H9 (cell line): Measurements from ENCODE around the gene FRYL. TPM values are rescaled to one million over a fixed set of nuclear protein-coding genes. Genes with fewer than 3 reads are reported as not detected.

Source experiments
- DNase-seq: peaks from one replicate; pipeline ENCODE4 v3.0.0-alpha.2; 2017
- H2AFZ ChIP-seq: one replicate; pipeline ENCODE4 v1.6.1; 2013; ENCODE audit warnings: mild to moderate bottlenecking, low read length, control low read depth, moderate library complexity
- H2AK5ac ChIP-seq: 2 replicates; pipeline ENCODE4 v1.6.1; 2013; ENCODE audit warnings: low read length, control low read depth, mixed read lengths; ENCODE audit not compliant: insufficient read length
- H2BK120ac ChIP-seq: one replicate; pipeline ENCODE4 v1.6.1; 2013; ENCODE audit warnings: low read depth, mild to moderate bottlenecking, low read length, control low read depth, inconsistent platforms; ENCODE audit not compliant: poor library complexity, severe bottlenecking
- H2BK12ac ChIP-seq: 2 replicates; pipeline ENCODE4 v1.6.1; 2013; ENCODE audit warnings: low read length, control low read depth, mixed read lengths, low read depth; ENCODE audit not compliant: insufficient read length
- H2BK15ac ChIP-seq: 2 replicates; pipeline ENCODE4 v1.6.1; 2013; ENCODE audit warnings: low read depth, low read length, control low read depth
- H2BK20ac ChIP-seq: one replicate; pipeline ENCODE4 v1.6.1; 2013; ENCODE audit warnings: low read depth, mild to moderate bottlenecking, low read length, control low read depth, inconsistent platforms; ENCODE audit not compliant: poor library complexity, severe bottlenecking
- H2BK5ac ChIP-seq: 2 replicates; pipeline ENCODE4 v1.6.1; 2013; ENCODE audit warnings: low read length, control low read depth, mixed read lengths; ENCODE audit not compliant: insufficient read length
- H3K14ac ChIP-seq: 2 replicates; pipeline ENCODE4 v1.6.1; 2013; ENCODE audit warnings: low read length, control low read depth; ENCODE audit not compliant: insufficient read depth
- H3K18ac ChIP-seq: 2 replicates; pipeline ENCODE4 v1.6.1; 2013; ENCODE audit warnings: low read depth, mild to moderate bottlenecking, mixed read lengths, low read length, control low read depth; ENCODE audit not compliant: insufficient read length
- H3K23ac ChIP-seq: 2 replicates; pipeline ENCODE4 v1.6.1; 2013; ENCODE audit warnings: low read length, control low read depth, mixed read lengths, low read depth; ENCODE audit not compliant: insufficient read length
- H3K23me2 ChIP-seq: 2 replicates; pipeline ENCODE4 v1.6.1; 2013; ENCODE audit warnings: low read depth, mild to moderate bottlenecking, mixed read lengths, low read length, control low read depth; ENCODE audit not compliant: insufficient read length, poor library complexity, severe bottlenecking
- H3K27ac ChIP-seq: 2 replicates; pipeline ENCODE4 v1.5.1; 2013; ENCODE audit warnings: low read length, control low read depth, mixed read lengths, low read depth; ENCODE audit not compliant: insufficient read length
- H3K27me3 ChIP-seq: 2 replicates; pipeline ENCODE4 v1.6.1; 2013; ENCODE audit warnings: low read length, control low read depth, inconsistent platforms; ENCODE audit not compliant: insufficient read depth
- H3K4ac ChIP-seq: 2 replicates; pipeline ENCODE4 v1.6.1; 2013; ENCODE audit warnings: low read depth, mild to moderate bottlenecking, control low read depth, inconsistent platforms, low read length, moderate library complexity
- H3K4me1 ChIP-seq: 2 replicates; pipeline ENCODE4 v1.6.1; 2013; ENCODE audit warnings: low read length, control low read depth, inconsistent platforms; ENCODE audit not compliant: insufficient read depth
- H3K4me2 ChIP-seq: 2 replicates; pipeline ENCODE4 v1.6.1; 2013; ENCODE audit warnings: low read length, control low read depth, mixed read lengths; ENCODE audit not compliant: insufficient read length, insufficient read depth
- H3K56ac ChIP-seq: 2 replicates; pipeline ENCODE4 v1.6.1; 2013; ENCODE audit warnings: low read depth, mild to moderate bottlenecking, mixed read lengths, low read length, control low read depth; ENCODE audit not compliant: insufficient read length
- H3K79me1 ChIP-seq: 2 replicates; pipeline ENCODE4 v1.6.1; 2013; ENCODE audit warnings: low read depth, mild to moderate bottlenecking, moderate library complexity, low read length, control low read depth, inconsistent platforms; ENCODE audit not compliant: insufficient read depth, poor library complexity, severe bottlenecking
- H3K79me2 ChIP-seq: 2 replicates; pipeline ENCODE4 v1.6.1; 2013; ENCODE audit warnings: low read length, control low read depth, inconsistent platforms; ENCODE audit not compliant: insufficient read depth
- H3K9ac ChIP-seq: 2 replicates; pipeline ENCODE4 v1.6.1; 2013; ENCODE audit warnings: low read length, control low read depth, mixed read lengths; ENCODE audit not compliant: insufficient read length; ENCODE audit errors: extremely low read depth
- H3K9me3 ChIP-seq: one replicate; pipeline ENCODE4 v1.6.1; 2013; ENCODE audit warnings: low read depth, low read length, inconsistent platforms; ENCODE audit not compliant: control insufficient read depth
- H3T11ph ChIP-seq: one replicate; pipeline ENCODE4 v1.6.1; 2013; ENCODE audit warnings: mild to moderate bottlenecking, low read length, control low read depth, inconsistent platforms
- H4K20me1 ChIP-seq: one replicate; pipeline ENCODE4 v1.6.1; 2013; ENCODE audit not compliant: control insufficient read depth, insufficient read length, insufficient read depth
- H4K5ac ChIP-seq: 2 replicates; pipeline ENCODE4 v1.6.1; 2013; ENCODE audit warnings: low read depth, mild to moderate bottlenecking, mixed read lengths, low read length, control low read depth; ENCODE audit not compliant: insufficient read length
- H4K8ac ChIP-seq: replicated peaks from 2 replicates; pipeline ENCODE4 v1.6.1; 2013; ENCODE audit warnings: low read length, control low read depth, mixed read lengths, low read depth; ENCODE audit not compliant: insufficient read length
- H4K91ac ChIP-seq: 2 replicates; pipeline ENCODE4 v1.6.1; 2013; ENCODE audit warnings: low read depth, mild to moderate bottlenecking, moderate library complexity, mixed read lengths, low read length, control low read depth; ENCODE audit not compliant: insufficient read length
- H3K27ac Mint-ChIP-seq, 3 experiments: 2 replicates in 2 of 3; 3 replicates in 1 of 3; pipeline ENCODE4 v1.8.0; 2020 to 2021; ENCODE audit warnings: mixed read lengths in 3 of 3, mild to moderate bottlenecking in 1 of 3, moderate library complexity in 1 of 3
- H3K27me3 Mint-ChIP-seq: 2 replicates; pipeline ENCODE4 v1.8.0; 2021; ENCODE audit warnings: low read depth, mild to moderate bottlenecking, moderate library complexity, mixed read lengths
- H3K36me3 Mint-ChIP-seq, 3 experiments: 2 replicates in 2 of 3; 3 replicates in 1 of 3; pipeline ENCODE4 v1.8.0; 2020 to 2021; ENCODE audit warnings: low read depth in 3 of 3, mixed read lengths in 3 of 3; ENCODE audit not compliant: insufficient read depth in 1 of 3
- H3K4me1 Mint-ChIP-seq, 2 experiments: 2 replicates each; pipeline ENCODE4 v1.8.0; 2020; ENCODE audit warnings: mixed read lengths in 2 of 2
- H3K4me3 Mint-ChIP-seq, 2 experiments: 2 replicates in 1 of 2; 3 replicates in 1 of 2; pipeline ENCODE4 v1.8.0; 2020 to 2021; ENCODE audit warnings: mild to moderate bottlenecking in 2 of 2, mixed read lengths in 2 of 2, moderate library complexity in 1 of 2
- H3K9me3 Mint-ChIP-seq, 2 experiments: 2 replicates in 1 of 2; 3 replicates in 1 of 2; pipeline ENCODE4 v1.8.0; 2020; ENCODE audit warnings: mild to moderate bottlenecking in 2 of 2, mixed read lengths in 2 of 2, moderate library complexity in 1 of 2
- WGBS: extraction: QIAGEN DNeasy Blood & Tissue Kit; methylation state at CpG from one replicate; pipeline ENCODE4 v1.1.7; 2013; ENCODE audit warnings: missing lambda C conversion rate, low lambda C conversion rate, mixed read lengths; ENCODE audit not compliant: insufficient read length; ENCODE audit errors: extremely low coverage; 5-methylcytosine and 5-hydroxymethylcytosine counted together
- total RNA-seq: library from RNA; stranded (reverse); gene quantifications from 2 replicates; pipeline ENCODE4 v1.2.1, GENCODE V29; 2021
- TF ChIP-seq, protein P1 (sequence below): fragments of 200-600 bp; sonication (generic); conservative IDR thresholded peaks from 3 replicates; pipeline ENCODE4 v1.8.0; 2021; ENCODE audit warnings: antibody characterized with exemption, mild to moderate bottlenecking

FRYL gene
- total RNA-seq, 1 experiment from 2014 or later: 31.5 TPM

DNA sequence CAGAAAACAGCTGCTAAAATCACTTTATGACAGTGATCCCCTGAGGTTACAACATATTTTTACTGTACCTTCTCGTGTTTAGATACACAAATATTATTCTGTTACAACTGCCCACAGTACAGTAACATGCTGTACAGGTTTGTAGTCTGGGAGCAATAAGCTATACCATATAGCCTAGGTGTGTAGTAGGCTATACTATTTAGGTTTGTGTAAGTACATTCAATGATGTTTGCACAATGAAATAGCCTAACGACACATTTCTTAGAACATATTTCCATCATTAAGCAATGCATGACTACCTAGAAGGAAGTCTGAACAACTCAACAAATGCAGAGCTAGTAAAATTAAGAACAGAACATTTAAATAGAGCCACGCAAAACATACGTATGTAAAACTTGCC is 177.3 kb downstream of the FRYL start:
- Histone ChIP-seq H2AFZ (no peak overlapping the region), H3K23ac (no peak overlapping the region), H2BK20ac (no peak overlapping the region), H3K4me1 (no peaks in the 10 kb centered on the region), H2BK120ac (no peak overlapping the region), H4K91ac (no peak overlapping the region), H2BK5ac (no peak overlapping the region), H3K18ac (no peak overlapping the region), H3K27ac (no peak overlapping the region), H4K8ac (no peak overlapping the region), H2AK5ac (no peak overlapping the region), H3K4me2 (no peak overlapping the region), H3T11ph (no peak overlapping the region), H3K9me3 (no peaks in the 10 kb centered on the region), H2BK15ac (no peak overlapping the region), H3K14ac (no peak overlapping the region), H3K27me3 (no peaks in the 10 kb centered on the region), H3K23me2 (no peaks in the 10 kb centered on the region), H3K79me1 (no peaks in the 10 kb centered on the region), H3K56ac (no peak overlapping the region), H4K5ac (no peak overlapping the region), H4K20me1 (no peaks in the 10 kb centered on the region), H2BK12ac (no peak overlapping the region), H3K9ac (no peak overlapping the region), H3K4ac (no peak overlapping the region), H3K79me2 (no peaks in the 10 kb centered on the region)
- H3K36me3 Mint-ChIP-seq: peaks cover 0 to 4% (median 4%) of the 10 kb centered on the region in 3 experiments; a peak in 5 of 7 replicates
- H3K27me3 Mint-ChIP-seq: no peaks in the 10 kb centered on the region
- H3K4me1 Mint-ChIP-seq: peaks cover 0 to 5% of the 10 kb centered on the region in 2 experiments; a peak in 2 of 4 replicates
- no peak overlapping the region for H3K4me3 Mint-ChIP-seq
- TF ChIP-seq, protein P1, sequence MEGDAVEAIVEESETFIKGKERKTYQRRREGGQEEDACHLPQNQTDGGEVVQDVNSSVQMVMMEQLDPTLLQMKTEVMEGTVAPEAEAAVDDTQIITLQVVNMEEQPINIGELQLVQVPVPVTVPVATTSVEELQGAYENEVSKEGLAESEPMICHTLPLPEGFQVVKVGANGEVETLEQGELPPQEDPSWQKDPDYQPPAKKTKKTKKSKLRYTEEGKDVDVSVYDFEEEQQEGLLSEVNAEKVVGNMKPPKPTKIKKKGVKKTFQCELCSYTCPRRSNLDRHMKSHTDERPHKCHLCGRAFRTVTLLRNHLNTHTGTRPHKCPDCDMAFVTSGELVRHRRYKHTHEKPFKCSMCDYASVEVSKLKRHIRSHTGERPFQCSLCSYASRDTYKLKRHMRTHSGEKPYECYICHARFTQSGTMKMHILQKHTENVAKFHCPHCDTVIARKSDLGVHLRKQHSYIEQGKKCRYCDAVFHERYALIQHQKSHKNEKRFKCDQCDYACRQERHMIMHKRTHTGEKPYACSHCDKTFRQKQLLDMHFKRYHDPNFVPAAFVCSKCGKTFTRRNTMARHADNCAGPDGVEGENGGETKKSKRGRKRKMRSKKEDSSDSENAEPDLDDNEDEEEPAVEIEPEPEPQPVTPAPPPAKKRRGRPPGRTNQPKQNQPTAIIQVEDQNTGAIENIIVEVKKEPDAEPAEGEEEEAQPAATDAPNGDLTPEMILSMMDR: no peak
- H3K27ac Mint-ChIP-seq: no peak overlapping the region; a peak in 1 of 7 replicates
- no peak for DNase-seq
- H3K9me3 Mint-ChIP-seq: no peaks in the 10 kb centered on the region
- no CpG with 5 or more reads among the region's 4 CpGs for WGBS
